Ishikawa (cell line): Measurements from ENCODE around the gene MAN2C1.

Experiments used
- CEBPB ChIP-seq: IDR thresholded peaks from 2 replicates; pipeline ENCODE4 v1.6.1; 2012
- CREB1 ChIP-seq: IDR thresholded peaks from 2 replicates; pipeline ENCODE4 v1.6.1; 2012; ENCODE audit warnings: low read depth
- EGR1 ChIP-seq: IDR thresholded peaks from 2 replicates; pipeline ENCODE4 v1.6.1; 2012
- EP300 ChIP-seq: IDR thresholded peaks from 2 replicates; pipeline ENCODE4 v1.6.1; 2012; ENCODE audit warnings: borderline replicate concordance
- FOXM1 ChIP-seq: IDR thresholded peaks from 2 replicates; pipeline ENCODE4 v1.6.1; 2012; ENCODE audit warnings: low read depth, borderline replicate concordance
- NFIC ChIP-seq: IDR thresholded peaks from 2 replicates; pipeline ENCODE4 v1.6.1; 2012
- RAD21 ChIP-seq: IDR thresholded peaks from 2 replicates; pipeline ENCODE4 v1.6.1; 2012; ENCODE audit warnings: low read depth
- TAF1 ChIP-seq: IDR thresholded peaks from 2 replicates; pipeline ENCODE4 v1.6.1; 2012; ENCODE audit warnings: low read depth, mild to moderate bottlenecking
- TCF12 ChIP-seq: IDR thresholded peaks from 2 replicates; pipeline ENCODE4 v1.6.1; 2012; ENCODE audit warnings: low read depth
- TEAD4 ChIP-seq: IDR thresholded peaks from 2 replicates; pipeline ENCODE4 v1.6.1; 2012
- YY1 ChIP-seq: IDR thresholded peaks from 2 replicates; pipeline ENCODE4 v1.6.1; 2012; ENCODE audit warnings: low read depth
- ZBTB7A ChIP-seq: IDR thresholded peaks from 2 replicates; pipeline ENCODE4 v1.6.1; 2012; ENCODE audit warnings: low read depth
- TF ChIP-seq, protein P1 (sequence below): IDR thresholded peaks from 2 replicates; pipeline ENCODE4 v1.6.1; 2012
- TF ChIP-seq, protein P2 (sequence below): IDR thresholded peaks from 2 replicates; pipeline ENCODE4 v1.6.1; 2012; ENCODE audit warnings: low read depth, mild to moderate bottlenecking
- TF ChIP-seq, protein P3 (sequence below): IDR thresholded peaks from 2 replicates; pipeline ENCODE4 v1.6.1; 2012

Gene MAN2C1

DNA sequence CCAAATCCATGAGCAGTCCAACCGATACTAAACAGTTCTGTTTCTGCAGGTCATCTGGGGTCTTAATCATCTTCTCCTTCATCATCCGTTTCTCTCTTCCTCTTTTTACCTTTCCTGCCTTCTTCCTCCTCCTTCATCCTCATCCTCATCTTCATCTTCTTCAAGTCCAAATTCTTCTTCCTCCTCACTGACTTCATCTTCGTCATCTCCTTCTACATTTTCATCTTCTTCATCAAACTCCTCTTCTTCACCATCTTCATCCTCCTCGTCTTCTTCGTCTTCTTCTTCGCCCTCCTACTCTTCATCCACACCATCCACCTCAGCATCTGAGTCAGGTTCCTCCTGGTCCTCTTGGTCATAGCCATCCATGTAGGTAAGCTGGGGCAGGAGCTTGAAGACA lies 46.7 kb downstream of the MAN2C1 start:
- no peak for TF ChIP-seq FOXM1
- no peak for TF ChIP-seq RAD21
- TF ChIP-seq CEBPB: no peak
- TF ChIP-seq CREB1: no peak
- TF ChIP-seq ZBTB7A: no peak
- TF ChIP-seq, protein P1, sequence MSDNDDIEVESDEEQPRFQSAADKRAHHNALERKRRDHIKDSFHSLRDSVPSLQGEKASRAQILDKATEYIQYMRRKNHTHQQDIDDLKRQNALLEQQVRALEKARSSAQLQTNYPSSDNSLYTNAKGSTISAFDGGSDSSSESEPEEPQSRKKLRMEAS: no peak
- TF ChIP-seq, protein P2, sequence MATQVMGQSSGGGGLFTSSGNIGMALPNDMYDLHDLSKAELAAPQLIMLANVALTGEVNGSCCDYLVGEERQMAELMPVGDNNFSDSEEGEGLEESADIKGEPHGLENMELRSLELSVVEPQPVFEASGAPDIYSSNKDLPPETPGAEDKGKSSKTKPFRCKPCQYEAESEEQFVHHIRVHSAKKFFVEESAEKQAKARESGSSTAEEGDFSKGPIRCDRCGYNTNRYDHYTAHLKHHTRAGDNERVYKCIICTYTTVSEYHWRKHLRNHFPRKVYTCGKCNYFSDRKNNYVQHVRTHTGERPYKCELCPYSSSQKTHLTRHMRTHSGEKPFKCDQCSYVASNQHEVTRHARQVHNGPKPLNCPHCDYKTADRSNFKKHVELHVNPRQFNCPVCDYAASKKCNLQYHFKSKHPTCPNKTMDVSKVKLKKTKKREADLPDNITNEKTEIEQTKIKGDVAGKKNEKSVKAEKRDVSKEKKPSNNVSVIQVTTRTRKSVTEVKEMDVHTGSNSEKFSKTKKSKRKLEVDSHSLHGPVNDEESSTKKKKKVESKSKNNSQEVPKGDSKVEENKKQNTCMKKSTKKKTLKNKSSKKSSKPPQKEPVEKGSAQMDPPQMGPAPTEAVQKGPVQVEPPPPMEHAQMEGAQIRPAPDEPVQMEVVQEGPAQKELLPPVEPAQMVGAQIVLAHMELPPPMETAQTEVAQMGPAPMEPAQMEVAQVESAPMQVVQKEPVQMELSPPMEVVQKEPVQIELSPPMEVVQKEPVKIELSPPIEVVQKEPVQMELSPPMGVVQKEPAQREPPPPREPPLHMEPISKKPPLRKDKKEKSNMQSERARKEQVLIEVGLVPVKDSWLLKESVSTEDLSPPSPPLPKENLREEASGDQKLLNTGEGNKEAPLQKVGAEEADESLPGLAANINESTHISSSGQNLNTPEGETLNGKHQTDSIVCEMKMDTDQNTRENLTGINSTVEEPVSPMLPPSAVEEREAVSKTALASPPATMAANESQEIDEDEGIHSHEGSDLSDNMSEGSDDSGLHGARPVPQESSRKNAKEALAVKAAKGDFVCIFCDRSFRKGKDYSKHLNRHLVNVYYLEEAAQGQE: no peak
- TF ChIP-seq EP300: no peak
- no peak for TF ChIP-seq YY1
- no peak for TF ChIP-seq TAF1
- TF ChIP-seq NFIC: no peak
- TF ChIP-seq EGR1: no peak
- no peak for TF ChIP-seq TEAD4
- TF ChIP-seq, protein P3, sequence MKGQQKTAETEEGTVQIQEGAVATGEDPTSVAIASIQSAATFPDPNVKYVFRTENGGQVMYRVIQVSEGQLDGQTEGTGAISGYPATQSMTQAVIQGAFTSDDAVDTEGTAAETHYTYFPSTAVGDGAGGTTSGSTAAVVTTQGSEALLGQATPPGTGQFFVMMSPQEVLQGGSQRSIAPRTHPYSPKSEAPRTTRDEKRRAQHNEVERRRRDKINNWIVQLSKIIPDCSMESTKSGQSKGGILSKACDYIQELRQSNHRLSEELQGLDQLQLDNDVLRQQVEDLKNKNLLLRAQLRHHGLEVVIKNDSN: no peak
- no peak for TF ChIP-seq TCF12

DNA sequence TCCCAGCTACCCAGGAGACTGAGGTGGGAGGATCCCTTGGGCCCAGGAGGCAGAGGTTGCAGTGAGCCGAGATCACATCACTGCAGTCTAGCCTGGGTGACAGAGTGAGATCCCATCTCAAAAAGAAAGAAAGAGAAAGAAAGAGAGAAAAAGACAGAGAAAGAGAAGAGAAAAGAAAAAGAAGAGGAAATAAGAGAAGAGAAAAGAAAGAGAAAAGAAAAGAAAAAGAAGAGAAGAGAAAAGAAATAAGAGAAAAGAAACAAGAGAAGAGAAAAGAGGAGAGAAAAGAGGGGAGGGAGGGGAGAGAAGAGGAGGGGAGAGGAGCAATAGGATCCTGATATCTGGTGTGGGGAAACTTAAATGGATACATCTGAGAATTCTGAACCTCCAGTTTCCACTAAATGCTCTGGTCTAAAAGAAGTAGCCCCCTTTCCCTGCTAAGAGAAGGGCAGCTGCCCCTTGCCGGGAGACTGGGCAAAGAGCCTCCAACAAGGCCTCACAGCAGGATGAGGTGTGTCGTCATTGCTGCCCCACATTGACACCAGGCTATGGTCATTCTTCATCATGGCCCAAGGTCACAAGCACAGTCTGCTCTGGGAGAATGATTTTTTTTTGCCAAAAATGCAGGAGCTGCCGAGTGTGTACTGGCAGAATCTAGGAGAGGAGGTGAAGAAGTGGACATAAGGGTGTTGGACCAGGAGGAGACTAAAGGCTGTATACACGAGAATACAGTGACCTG lies 53.7 kb downstream of the MAN2C1 start:
- TF ChIP-seq CREB1: no peak
- no peak for TF ChIP-seq YY1
- TF ChIP-seq ZBTB7A: no peak
- TF ChIP-seq, protein P2: no peak
- TF ChIP-seq EP300: no peak
- no peak for TF ChIP-seq TEAD4
- no peak for TF ChIP-seq TAF1
- no peak for TF ChIP-seq NFIC
- TF ChIP-seq FOXM1: no peak
- TF ChIP-seq EGR1: no peak
- TF ChIP-seq, protein P3: no peak
- no peak for TF ChIP-seq TCF12
- no peak for TF ChIP-seq CEBPB
- TF ChIP-seq, protein P1: no peak
- TF ChIP-seq RAD21: no peak

DNA sequence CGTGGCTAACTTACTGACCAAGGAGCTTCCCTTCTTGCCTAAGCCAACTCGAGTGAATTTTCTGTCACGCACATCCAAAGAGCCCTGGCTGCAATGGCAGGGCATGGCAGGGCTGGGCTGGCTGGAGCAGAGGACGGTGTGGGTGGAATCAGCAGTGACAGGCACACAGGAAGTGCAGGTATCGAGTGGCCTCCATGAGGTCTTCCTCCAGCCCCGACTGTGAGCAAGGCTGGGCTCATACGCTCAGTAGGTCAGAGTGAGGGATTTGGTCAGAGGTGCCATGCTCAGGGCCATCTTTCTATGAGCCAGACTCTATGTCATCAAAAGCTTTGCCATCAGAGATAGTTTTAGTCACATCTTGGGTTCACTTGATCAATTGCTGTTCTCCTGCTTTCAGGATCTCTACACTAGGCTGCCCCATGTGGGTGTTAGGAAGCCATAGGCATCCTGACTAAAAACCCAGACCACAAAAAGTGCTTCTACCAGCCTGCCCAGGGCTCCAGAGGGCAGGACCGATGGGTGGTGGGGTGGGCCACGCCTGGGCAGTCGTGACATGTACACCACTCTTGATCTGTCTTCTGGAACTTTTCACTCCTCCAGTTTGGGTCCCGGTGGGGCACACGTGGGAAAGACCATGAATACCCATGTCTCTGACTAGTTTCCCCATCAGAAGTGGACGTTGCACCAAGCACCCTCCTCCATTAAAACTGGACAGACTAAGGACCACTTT lies 55.1 kb downstream of the MAN2C1 start:
- TF ChIP-seq, protein P1: no peak
- no peak for TF ChIP-seq RAD21
- no peak for TF ChIP-seq CREB1
- no peak for TF ChIP-seq ZBTB7A
- no peak for TF ChIP-seq NFIC
- TF ChIP-seq, protein P2: no peak
- no peak for TF ChIP-seq EGR1
- TF ChIP-seq, protein P3: no peak
- TF ChIP-seq FOXM1: no peak
- TF ChIP-seq TAF1: no peak
- no peak for TF ChIP-seq TCF12
